Measurements from ENCODE around the gene SOX3.

DNA sequence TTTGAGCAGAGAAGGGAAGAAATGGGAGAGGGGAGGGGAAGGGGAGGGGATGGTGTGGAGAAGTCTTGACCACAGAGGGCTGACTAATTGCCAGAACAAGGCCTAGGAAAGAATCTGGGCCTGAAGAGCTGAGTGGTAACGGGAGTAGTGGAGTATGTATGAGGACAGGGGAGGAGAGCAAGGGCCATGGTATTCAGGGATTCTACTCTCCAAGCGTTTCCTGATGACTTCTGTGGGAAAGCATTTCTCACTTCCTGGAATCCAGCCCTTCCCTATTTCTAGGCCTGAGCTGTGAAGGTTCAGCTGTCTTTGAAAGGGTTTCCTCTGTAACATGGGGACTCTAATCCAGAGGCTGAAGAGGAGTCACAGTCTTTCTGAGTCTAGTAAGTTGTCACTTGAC is 19.7 kb upstream of the SOX3 start:
- TF ChIP-seq CTCF (IDR thresholded peaks at IDR 0.05) (no peak), POLR2A (IDR thresholded peaks at IDR 0.05) (no peak)

All from right lobe of liver (tissue), 4 donors.